GM18867 (cell line): Measurements from ENCODE around the gene NEDD9.

Source experiments
- ATAC-seq: cut with Tn5 transposase; IDR thresholded peaks from one replicate; pipeline ENCODE4 v1.9.1; 2021; ENCODE audit warnings: mild to moderate bottlenecking, moderate library complexity; ENCODE audit not compliant: unreplicated experiment

Gene NEDD9

DNA sequence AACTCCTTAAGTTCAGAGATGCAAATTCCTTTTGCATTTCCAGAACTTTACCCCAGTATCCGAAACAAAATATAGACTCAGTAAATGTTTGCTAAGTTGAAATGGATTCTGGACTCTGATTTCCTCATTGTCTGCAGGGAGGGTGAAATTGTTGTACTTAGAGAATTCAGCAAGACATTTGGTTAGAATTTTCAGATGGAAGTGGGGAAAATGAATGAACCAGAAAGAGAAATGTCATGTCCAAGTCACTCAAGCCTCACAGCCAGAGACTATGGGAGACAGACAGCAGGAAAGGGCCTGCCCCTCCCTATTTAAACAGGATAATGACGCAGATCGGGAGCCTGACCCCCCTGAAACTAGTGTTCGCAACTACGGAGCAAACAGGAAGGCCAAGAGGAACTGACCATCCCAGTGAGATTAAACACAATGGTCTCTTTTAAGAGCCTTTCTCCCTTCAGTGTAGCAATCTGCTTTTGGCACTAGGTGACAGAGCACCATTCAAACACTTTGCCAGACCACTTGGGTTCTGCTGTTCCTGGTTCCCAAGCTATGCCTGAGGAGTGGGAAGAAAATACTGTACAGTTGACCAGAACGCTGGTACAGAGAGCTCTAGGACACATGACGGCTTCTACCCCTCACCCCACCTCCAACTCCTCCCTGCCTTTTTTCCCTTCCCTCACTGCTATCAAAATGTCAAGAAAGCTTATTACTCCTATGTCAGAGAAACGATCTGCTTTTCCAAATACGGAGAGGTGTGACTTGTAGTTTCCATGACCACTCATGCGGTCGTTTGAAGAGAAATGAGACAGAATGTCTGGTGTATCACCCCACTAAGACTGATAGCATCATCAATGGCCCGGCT lies 13.7 kb downstream of the NEDD9 start:
- ATAC-seq = no peak

GRCh38 chr6:11218102-11218442 lies 14.4 kb downstream of the NEDD9 start:
- no peak for ATAC-seq

GRCh38 chr6:11217360-11218101 lies 14.9 kb downstream of the NEDD9 start:
- no peak for ATAC-seq

- ATAC-seq = no peak
Measured at GRCh38 chr6:11215773-11216172, 16.7 kb downstream of the NEDD9 start.

GRCh38 chr6:11214901-11215300 lies 17.6 kb downstream of the NEDD9 start:
- no peak for ATAC-seq

- no peak for ATAC-seq
Measured at GRCh38 chr6:11214084-11214833, 18.2 kb downstream of the NEDD9 start.

- ATAC-seq = no peak
Measured at GRCh38 chr6:11213422-11214021, 18.9 kb downstream of the NEDD9 start.

DNA sequence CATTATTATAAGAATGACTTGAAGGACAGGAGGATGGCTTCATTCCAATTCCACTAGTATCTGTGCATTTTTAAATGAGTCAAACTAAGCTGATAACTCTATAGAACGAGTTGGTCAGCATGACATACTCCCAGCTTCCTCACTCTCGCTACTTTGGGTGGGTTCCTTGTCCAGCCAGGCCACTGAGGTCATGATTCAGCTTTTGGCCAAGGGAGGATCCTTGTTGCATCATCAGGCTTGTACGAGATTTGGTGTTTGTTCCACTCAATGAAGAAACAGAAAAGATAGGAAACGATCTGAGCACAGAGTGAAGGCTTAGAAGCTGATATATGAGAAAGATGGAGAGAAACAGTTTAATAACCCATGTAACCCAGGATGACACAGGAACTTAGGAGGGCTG lies 19.8 kb downstream of the NEDD9 start:
- ATAC-seq = no peak

DNA sequence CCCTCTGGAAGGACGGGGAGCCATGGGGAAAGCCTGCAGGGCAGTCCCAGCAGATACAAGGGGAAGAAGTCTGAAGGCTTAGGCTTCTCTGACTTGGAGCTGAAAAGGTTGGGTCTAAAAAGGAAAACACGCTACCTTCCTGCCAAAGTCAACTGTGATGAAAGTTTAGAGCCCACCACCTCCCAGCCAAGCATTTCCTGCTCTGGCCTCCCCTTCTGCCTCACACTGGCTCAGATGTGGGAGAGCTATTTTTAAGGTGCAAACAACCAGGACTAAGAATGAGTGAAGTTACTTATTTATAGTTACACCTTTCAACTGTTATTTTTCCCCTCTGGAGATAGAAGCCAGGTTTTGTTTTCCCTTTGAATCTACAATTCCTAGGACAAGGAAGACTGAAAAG lies 21.2 kb downstream of the NEDD9 start:
- ATAC-seq = no peak

DNA sequence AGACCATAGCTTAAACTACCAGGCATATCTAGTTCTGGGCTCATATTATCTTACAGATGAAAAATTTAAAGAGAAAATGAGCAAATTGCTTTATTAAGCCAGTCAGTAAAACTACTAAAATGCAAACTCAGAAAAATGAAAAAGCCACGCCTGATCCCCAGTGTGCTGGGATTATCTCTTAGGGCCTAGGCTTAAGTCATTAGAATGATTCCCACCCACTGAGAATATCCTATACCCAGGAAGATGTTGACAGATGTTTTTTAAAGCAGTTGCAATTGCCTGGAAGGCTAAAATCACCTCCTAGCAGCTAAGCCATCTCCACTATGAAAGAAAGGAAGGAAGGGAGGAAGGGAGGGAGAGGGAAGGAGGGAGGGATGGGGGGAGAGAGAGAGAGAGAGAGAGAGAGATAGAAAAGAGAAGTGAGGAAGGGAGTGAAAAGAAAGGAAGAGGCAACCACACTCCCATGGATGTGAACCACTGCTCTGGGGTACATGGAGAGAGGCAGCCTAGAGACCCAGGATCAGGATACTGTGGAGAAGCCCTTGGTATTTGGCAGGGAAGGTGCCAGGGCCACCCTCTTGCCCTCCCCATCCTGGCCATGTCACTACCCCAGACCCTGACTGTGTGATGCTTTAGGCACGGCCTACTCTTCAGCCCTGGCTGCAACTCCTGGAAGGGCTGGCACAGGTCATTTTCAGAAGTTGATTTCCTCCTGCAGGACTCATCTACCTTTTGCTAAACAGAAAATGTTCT lies 21.9 kb downstream of the NEDD9 start:
- no peak for ATAC-seq

DNA sequence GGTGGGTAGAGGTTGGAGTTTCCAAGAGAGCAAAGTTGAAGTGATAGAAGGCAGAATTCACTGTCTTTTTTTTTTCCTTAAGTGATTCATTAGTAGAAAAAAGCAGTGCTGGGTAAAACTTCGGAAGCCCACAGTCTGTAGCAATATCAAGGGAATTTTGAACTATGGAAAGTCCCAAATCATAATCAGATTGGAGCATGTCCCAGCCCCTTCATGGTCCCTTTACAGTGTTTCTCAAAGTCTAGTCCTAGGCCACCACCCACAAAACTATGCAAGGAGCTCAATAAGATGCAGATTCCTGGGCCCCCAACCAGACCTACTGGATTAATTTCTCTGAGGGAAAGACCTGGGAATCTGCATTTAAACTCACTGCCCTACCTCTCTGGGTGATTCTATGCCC lies 22.6 kb downstream of the NEDD9 start:
- ATAC-seq = no peak

GRCh38 chr6:11209369-11209768 lies 23.1 kb downstream of the NEDD9 start:
- ATAC-seq = no peak

DNA sequence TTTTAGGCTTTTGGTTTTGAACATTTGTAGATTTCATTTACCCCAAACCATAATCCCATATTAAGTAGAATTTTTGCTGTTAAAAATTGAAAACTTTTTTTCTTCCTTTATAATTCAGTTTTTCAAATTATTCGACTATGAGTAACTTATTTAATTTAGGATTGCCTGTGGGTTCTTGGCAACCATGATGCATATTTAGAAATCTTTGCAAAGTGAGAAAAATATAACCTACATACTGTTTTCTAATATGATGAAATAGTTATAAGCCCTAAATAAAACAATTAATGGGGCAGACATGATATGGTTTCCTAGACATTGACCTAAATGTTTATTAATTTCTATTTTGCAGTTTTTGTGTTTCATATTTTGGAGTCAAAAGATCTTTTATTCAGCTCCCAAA lies 23.6 kb downstream of the NEDD9 start:
- ATAC-seq = no peak

GRCh38 chr6:11208267-11208666 lies 24.2 kb downstream of the NEDD9 start:
- no peak for ATAC-seq

DNA sequence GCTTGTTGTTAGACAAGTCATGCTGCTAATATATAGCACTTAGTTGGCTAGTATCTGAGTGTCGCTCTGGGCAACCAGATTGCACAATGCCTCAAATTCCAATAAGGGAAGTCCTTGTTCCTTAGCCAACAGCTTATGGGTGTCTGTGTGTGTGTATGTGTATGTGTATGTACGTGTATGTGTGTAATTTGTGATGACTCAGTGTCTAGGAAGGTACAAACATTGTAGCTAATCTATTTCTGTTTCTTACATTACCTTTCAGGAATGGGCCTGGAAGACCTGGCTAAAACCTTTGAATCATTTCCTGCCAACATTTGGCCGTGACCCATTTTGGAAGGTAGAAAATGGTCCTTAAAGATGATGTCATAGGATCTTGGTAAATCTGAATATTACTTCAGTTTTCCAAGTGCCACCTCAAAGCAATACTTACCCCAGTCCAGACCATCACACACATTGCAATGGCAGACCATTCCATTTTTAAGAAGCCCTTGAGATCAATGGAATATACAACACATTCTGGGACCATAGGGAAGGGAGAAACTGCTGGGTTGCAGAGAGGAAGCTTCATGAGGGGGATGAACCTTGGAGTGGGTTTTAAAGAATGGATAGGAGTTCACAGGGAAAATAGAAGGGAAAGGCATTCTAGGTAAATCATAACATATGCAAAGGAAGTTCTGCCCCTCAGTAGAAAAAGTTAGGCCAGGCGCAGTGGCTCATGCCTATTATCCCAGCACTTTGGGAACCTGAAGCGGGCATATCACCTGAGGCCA lies 25.1 kb downstream of the NEDD9 start:
- no peak for ATAC-seq

DNA sequence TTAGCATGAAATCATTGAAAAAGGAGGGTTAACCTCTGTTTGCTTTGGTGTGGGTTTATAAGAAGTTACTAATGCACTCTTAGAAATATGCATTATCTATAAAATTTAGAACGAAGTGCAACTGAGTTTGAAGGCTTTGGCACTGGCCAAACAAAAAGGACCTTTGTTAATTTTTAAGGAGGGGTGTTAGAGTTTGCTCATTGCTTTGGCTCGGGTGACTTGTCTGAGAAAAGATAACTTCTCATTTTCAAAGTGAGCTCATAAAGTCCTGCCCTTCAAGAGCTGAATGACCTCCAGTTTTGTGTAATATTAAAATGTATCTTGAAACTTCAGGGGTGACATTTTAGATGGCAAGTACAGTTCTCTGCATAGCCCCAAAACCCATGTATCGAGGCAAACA lies 25.9 kb downstream of the NEDD9 start:
- no peak for ATAC-seq

DNA sequence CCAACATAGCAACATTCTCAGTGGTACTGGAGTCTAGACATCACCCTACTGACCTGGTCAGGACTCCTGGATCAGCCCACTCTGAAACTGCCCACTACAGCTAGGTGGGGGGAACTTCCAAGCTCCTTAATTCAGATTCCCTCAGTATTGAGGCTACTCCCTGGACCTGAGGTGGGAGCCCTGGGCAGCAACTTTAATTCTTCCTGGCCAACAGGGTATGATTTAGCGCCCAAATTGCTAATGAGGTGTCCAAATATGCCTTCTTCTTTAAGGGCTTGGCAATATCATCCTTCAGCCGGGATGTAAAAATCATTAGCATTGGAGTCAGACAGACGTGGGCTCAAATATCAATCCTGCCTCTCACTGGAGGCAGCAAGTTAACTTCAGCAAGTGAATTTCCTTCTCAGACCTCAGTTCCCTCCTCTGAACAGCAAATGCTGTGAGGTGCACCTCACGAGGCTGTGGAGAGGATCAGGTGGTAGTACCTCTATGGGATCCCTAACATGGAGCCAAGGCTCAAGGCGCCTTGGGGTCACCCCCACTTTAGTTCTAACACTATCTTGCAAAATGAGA lies 27.6 kb downstream of the NEDD9 start:
- no peak for ATAC-seq

DNA sequence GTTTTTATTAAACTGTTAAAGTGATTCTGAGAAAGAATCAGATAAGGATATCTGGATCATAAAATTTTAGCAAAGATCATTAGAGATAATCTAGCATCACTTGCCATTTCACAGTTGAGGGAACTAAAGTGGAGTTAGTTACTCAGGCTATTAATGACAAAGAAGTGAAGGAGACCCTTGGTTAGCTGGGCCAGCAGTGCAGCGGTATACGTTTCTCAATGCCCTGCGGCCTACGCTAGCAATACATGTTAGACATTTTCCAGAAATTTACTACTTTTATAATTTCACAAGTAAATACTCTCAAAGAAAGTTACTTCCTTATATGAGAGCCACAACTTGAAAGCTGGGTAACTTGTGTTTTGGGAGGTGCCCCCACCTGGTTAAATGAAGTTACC lies 28.5 kb downstream of the NEDD9 start:
- no peak for ATAC-seq

DNA sequence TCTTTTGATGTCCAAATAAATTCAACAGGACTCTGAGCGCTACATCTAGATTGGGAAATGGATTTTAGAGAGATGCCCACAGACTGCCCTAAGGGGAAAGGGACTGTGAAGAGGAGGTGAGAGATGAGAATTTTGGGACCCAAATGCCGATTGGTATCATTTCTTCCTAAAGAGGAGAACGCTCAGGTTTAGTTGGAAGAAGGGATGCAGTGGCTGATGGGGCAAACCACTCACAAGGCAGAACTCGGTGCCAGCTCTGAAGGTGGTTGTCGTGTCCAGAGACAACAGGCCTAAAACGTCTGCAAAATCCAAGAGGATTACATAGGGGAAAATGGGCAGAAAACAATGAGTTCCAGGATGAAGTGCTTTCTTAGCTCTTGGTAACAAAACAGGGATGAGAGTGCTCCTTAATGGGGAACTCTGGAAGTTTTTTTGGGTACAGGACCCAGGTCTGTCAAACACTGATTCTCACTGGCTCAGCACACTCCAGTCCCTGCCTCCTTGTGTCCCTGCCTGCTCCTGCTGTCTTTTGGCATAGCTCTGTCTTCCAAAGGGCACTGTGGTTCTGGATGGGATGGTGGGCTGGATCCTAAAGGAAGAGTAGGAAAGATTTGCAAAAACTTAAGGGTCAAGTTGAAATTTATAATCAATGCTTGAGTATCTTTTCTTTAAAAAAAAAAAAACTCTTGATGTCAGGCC lies 29.0 kb downstream of the NEDD9 start:
- no peak for ATAC-seq
